GM12878 (cell line): ENCODE data around the gene APLP1.

Experiments used
- CREM ChIP-seq: IDR thresholded peaks from 2 replicates; pipeline ENCODE4 v1.6.1; 2014; ENCODE audit warnings: antibody characterized with exemption, low read depth
- CTCF ChIP-seq, 3 experiments: IDR thresholded peaks in 2 of 3; conservative IDR thresholded peaks in 1 of 3; 2 replicates each; pipeline ENCODE4 v1.5.1; 2011; ENCODE audit warnings: low read depth in 3 of 3, low read length in 3 of 3, mild to moderate bottlenecking in 3 of 3, control low read depth in 2 of 3, moderate library complexity in 2 of 3, inconsistent platforms in 1 of 3, mixed read lengths in 1 of 3; ENCODE audit not compliant: control insufficient read depth in 2 of 3, insufficient read depth in 1 of 3; ENCODE audit errors: extremely low read depth in 1 of 3
- EGR1 ChIP-seq, 2 experiments: IDR thresholded peaks; 1 replicate in 1 of 2; 2 replicates in 1 of 2; pipeline ENCODE4 v1.6.1; 2011 to 2012; ENCODE audit warnings: low read depth in 2 of 2, low read length in 2 of 2, borderline replicate concordance in 1 of 2, mild to moderate bottlenecking in 1 of 2, moderate library complexity in 1 of 2
- ESRRA ChIP-seq: IDR thresholded peaks from 2 replicates; pipeline ENCODE4 v1.6.1; 2012; ENCODE audit warnings: mild to moderate bottlenecking, low read length, improper control_type of control experiment
- FOS ChIP-seq: IDR thresholded peaks from 3 replicates; pipeline ENCODE4 v1.6.1; 2011; ENCODE audit warnings: borderline replicate concordance; ENCODE audit not compliant: insufficient read length; ENCODE audit errors: extremely low read depth
- MAX ChIP-seq: IDR thresholded peaks from 2 replicates; pipeline ENCODE4 v1.6.1; 2012; ENCODE audit warnings: low read depth, low read length, improper control_type of control experiment
- SMC3 ChIP-seq: IDR thresholded peaks from 2 replicates; pipeline ENCODE4 v1.6.1; 2011; ENCODE audit warnings: low read length, improper control_type of control experiment, borderline replicate concordance
- SRF ChIP-seq, 2 experiments: IDR thresholded peaks; 2 replicates each; pipeline ENCODE4 v1.6.1; 2011; ENCODE audit warnings: low read depth in 2 of 2, low read length in 2 of 2, mild to moderate bottlenecking in 1 of 2, moderate library complexity in 1 of 2
- YY1 ChIP-seq: IDR thresholded peaks from 2 replicates; pipeline ENCODE4 v1.6.1; 2011; ENCODE audit warnings: low read depth, mild to moderate bottlenecking, low read length

DNA sequence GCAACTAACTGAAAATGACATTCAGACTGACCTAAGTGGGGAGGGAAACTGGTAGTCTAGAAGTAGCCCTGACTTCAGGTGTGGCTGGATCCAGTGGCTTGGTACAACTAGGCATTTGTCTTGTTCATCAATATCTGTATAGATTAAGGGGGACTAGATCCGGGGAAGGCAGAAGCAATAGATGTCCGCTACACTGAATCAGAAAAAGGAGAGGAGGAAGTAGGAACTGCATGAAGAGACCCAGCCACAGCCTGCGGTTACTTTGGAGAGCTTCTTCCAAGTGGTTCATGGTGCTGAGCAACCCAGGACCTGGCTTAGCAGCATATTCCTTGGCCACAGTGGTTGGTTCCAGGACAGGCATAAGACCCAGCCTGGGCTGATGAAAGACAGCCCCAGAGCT lies 45.8 kb upstream of the APLP1 start:
- TF ChIP-seq ESRRA (no peak), MAX (no peak), CTCF (IDR thresholded peaks at IDR 0.05 in 2 of 3, conservative IDR thresholded peaks at IDR 0.05 in 1 of 3; ENCODE audit: control insufficient read depth in 2 of 3, extremely low read depth in 1 of 3, insufficient read depth in 1 of 3, low read depth in 3 of 3, low read length in 3 of 3) (no peak), EGR1 (IDR thresholded peaks at IDR 0.05; ENCODE audit: borderline replicate concordance in 1 of 2, low read depth in 2 of 2, low read length in 2 of 2) (no peak), YY1 (no peak), SMC3 (no peak), SRF (IDR thresholded peaks at IDR 0.05; ENCODE audit: low read depth in 2 of 2, low read length in 2 of 2) (peak in 1 of 2 experiments; percentile 84; a peak in 2 of 4 replicates), CREM (no peak), FOS (no peak)
